GM21381 (cell line): ENCODE results near the gene EN2.

ENCODE experiments used
- ATAC-seq: cut with Tn5 transposase; IDR thresholded peaks from one replicate; pipeline ENCODE4 v1.9.1; 2021; ENCODE audit warnings: mild to moderate bottlenecking, moderate library complexity; ENCODE audit not compliant: unreplicated experiment

EN2 gene

DNA sequence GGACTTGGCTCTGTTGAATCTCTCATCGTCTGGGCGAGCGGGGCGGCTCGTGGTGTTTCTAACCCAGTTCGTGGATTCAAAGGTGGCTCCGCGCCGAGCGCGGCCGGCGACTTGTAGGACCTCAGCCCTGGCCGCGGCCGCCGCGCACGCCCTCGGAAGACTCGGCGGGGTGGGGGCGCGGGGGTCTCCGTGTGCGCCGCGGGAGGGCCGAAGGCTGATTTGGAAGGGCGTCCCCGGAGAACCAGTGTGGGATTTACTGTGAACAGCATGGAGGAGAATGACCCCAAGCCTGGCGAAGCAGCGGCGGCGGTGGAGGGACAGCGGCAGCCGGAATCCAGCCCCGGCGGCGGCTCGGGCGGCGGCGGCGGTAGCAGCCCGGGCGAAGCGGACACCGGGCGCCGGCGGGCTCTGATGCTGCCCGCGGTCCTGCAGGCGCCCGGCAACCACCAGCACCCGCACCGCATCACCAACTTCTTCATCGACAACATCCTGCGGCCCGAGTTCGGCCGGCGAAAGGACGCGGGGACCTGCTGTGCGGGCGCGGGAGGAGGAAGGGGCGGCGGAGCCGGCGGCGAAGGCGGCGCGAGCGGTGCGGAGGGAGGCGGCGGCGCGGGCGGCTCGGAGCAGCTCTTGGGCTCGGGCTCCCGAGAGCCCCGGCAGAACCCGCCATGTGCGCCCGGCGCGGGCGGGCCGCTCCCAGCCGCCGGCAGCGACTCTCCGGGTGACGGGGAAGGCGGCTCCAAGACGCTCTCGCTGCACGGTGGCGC is at the start of gene EN2:
TSS of gene EN2 (plus strand) at position 19 of the 767 bp plus-strand sequence. CDS start at position 268, 249 bp downstream.
- no peak for ATAC-seq

DNA sequence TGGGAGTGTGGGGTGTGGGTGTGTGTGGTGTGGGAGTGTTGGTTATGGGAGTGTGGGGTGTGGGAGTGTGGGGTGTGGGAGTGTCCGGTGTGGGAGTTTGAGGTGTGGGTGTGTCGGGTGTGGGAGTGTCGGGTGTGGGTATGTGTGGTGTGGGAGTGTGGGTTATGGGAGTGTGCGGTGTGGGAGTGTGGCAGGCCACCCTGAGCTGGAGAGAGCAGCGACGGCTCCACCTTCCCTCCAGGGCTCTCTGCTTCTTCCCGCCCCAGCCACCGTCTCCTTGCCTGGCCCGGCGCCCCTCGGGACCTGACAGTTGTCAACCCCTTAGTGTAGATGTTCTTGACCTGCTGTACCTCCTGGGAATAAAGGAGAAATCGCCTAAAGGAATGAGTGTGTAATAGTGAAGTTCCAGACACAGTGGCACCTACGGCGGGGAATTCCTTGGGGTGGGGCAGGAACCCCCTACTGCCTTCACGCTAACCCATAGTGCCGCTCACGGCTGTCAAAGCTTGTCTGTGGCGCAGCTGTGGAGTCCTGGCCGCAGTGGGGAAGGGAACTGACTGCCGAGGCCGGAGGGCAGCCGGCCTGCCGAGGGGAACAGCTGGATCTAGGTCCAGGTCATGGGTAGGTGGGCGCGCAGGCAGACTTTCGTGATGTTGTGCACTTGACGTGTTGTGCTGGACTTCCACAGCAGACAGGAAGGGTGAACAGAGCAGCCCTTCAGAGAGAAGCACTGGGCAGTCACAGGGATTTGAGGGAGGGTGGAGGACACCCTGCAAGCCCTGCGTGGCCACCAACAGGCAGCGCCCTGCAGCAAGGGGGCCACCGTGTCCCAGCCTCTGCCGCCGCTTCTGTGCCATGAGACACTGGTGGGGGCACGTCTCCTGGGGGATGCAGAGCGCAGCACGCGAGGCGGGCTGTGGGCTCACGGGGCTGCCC is 49.0 kb upstream of the EN2 start:
- ATAC-seq: no peak

DNA sequence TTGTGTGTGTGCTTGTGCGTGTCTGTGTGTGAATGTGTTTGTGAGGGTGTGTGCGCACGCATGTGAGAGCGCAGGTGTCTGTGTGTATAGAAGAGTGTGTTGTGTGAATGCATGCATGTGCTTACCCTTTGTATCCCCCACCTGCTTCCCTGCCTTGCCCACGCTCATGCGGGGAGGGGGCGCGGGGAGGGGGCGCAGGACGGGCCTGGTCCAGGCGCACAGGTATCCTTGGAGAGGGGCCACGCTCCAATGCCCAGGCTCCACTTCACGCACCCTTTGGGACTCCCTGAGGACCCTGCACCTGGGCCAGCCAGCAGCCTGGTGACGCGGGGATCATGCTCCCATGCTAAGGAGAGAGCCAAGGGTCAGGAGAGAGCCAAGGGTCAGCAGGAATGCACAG is 47.9 kb upstream of the EN2 start:
- no peak for ATAC-seq

DNA sequence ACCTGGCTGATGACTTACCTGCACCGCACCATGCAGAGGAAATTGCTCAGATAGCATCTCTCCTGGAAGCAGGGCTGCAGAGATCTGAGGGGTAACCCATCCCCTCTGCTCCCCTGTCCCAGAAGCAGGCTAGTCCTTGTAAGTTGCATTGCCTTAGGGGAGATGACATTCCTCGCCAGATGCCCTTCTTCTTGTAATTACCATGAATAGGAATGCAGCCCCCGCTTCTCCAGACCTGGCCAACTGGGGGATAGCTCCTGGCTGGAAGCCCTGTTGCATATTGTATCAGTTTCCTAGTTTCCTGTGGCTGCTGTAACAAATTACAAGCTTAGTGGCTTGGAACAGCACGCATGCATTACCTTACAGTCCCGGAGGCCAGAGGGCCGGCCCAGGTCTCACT is 47.5 kb upstream of the EN2 start:
- no peak for ATAC-seq

DNA sequence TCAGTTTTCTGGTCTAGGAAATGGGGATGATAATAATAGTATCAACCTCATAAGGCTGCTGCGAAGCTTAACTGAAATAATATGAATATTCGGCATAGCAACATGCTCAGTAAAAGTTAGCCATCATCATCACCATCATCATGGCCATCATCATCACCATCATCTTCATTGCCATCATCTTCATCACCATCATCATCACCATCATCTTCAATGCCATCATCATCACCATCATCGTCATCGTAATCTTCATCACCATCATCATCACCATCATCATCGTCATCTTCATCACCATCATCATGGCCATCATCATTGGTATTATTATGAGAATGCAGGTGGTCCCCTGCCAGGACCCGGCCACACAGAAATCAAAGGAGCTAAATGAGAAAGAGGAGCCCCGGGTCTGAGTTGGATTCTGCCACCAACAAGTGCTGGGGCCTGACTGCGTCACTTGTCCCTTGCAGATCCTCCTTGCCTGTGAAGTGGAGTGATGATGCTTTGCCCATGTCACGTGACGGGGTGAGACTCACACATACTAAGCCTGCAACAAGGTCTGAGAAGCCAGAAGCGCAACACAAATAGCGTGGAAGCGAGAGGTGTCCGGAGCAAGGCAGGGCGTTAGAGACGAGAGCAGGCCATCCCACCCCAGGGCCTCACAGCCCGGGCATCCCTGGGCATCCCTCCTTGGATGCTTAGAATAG is 46.1 kb upstream of the EN2 start:
- no peak for ATAC-seq

DNA sequence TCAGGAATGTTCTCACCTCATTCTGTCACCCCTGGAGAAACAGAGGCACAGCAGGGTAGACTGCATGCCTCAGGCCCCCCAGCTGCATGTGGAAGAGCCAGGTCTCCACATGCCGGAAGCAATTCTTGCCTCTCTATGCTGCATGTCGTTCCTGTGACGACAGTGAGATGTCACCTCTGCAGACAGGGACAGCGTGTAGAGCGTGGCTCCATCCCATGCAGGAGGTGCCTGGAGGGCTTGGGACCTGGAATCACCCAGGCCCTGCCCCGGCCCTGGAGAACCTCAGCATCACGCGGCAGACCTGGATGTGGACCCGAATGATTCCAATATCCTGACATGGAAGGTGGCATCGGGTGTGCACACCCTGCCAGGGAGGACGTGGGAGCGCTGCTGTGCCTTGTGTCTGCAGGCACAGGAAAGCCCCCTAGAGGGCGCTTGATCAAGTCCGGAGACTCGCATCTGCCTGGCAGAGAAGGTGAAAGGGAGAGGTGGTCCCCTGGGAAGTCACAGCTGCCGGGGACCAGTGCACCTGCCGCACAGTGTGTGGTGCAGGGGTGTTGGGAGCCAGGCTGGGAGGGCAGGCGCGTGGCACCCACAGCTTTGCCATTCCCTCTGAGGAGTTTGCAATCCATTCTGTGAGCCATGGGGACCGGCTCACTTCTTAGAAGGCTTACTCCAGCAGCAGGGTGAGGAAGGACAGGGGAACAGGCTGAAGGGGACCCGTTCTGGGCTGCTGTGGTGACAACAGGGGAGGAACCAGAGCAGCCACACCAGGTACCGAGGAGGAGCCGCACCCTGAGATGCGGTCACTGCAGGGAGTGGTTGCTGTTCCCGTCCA is 45.3 kb upstream of the EN2 start:
- ATAC-seq: peak; percentile 88

DNA sequence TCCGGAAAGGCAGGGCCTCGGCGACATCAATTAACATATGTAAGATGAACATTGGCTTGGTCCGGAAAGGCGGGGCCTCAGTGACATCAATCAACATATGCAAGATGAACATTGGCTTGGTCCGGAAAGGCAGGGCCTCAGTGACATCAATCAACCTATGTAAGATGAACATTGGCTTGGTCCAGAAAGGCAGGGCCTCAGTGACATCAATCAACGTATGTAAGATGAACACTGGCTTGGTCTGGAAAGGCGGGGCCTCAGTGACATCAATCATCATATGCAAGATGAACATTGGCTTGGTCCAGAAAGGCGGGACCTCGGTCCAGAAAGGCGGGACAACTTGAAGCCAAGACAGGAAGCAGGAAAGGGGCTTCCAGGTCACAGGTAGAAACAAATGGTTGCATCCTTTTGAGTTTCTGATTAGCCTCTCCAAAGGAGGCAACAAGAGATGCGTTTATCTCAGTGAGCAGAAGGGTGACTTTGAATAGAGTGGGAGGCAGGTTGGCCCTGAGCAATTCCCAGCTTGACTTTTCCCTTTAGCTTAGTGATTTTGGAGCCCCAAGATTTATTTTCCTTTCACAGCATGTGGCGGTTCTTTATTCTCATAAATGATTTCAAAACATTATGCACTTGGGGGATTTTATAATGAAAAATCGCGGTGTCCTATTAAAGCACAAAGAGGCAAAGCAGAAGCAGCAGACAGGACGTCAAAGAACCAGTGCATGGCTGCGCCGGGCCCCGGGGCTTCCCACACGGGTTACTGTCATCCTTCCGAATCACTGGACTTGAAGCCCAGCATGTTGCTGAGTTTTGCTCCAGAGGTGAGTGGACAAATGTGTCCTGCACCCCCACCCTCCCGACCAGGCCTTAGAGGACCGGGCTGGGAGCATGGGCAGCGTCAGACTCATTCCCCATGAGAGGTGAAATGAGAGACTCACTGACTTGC is 43.1 kb upstream of the EN2 start:
- no peak for ATAC-seq

DNA sequence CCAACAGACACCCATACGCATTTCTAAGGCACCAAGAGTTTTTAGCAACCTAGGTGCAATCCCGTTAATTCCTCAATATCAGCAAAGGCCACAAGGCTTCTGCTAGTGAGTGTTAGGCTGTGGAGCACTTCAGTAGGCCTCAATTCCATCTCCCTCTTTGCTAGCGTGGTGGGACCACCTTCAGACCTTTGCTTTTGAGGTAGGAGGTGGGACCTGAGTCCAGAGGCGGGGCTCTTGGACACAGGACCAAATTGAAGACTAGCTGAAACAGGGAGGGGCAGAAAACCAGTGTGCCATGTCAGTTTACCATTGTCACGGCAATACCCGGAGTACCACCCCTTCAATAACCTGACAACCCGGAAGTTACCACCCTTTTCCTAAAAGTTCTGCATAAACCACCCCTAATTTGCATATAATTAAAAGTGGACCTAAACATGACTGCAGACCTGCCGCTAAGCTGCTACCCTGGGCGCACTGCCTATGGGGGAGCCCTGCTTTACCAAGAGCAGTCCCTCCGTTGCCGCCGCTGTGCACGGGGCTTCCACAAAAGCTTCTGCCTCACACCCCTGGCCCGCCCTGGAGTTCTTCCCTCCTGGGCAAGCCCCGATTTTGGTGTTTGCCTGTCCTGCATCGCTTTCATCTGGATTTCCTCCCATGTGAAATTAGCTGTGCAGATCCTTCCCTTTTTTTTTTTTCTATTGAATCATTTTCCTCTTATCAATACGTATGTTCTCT is 41.1 kb upstream of the EN2 start:
- ATAC-seq: no peak

DNA sequence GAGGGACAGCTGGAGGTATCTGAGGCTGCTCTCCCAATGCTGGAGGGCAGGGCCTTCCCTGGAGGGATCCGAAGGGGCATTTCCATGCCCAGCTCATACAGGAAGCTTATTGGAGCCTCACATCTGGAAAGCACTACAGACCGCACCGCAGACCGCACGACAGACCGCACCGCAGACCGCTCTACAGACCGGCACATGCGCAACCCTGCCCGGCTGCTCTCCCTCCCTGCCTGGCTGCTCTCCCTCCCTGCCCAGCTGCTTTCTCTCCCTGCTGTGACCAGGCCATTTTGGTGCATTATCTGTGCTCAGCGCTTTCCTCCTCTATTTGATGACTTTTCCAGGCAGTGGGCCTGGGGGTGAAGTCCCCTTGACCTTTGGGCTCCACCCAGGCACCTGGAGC is 39.6 kb upstream of the EN2 start:
- no peak for ATAC-seq

DNA sequence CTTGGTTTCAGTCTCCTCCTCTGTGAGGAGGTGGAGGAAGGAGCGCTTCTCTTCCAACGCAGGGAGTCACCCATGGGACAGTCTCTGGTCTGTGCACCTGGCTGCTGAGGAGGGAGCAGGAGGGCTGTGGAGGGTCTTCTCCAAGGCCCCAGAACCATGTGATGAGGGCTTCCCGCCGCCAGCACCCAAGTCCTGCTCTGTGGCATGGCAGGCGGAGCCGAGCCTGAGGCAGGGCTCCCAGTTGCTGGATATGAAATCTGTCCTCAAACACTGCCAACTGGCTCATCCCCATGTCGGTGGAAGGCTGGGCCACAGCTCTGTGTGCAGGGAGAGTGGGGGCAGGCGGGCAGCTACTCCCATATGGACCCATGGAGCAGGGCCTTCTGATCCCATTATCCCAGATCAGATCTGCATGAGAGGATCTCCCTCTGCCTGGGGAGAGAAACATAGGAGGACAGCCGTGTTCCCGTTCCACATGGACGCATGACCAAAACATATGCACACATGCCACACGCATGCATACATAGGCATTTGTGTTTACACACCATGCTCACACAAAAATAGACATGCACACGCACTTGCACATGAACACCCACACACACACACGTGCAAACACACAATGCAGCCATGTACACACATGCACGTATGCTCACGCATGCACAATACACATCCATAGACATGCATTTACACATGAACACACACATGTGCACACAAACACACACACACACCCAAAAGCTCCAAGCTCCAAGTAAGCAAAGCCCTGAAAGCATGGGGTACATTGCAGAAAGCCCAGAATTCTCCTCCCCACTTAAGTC is 38.8 kb upstream of the EN2 start:
- ATAC-seq: no peak

DNA sequence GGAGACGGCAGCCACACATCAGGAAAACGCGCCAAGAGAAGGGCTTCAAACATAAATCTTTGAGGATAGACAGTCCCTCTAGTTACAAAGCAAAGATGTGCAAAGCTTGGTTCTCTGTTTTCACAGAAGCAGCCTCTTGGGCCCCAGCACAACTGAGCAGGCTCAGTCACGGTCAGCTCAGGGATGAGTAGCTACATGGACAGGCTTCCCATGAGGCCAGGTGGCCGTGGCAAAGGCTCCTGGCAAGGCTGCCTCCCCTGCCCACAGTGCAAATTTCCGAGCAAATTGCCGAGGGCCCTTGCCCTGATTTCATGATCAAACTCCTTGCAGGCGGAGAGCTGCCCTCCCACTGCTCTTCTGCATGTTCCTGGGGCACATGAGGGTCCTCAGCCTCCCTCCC is 37.8 kb upstream of the EN2 start:
- no peak for ATAC-seq

DNA sequence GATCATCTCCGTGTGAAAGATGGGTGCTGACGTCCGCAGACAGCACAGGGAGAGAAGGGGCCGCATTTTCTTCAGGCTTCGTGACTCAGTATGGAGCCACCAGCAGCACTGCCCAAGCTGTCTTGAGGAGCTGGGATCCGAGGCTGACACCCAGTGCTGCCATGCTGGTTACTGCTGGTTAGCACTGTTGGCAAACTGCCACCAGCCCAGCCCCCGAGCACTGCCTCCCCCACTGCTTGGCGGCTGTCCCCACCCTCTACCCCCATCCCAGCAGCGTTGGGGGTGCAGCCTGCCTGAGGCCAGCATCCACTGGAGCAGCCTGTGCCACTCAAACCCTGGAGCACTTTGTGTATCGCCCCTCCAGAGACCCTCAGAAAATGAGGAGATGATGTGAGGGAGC is 35.8 kb upstream of the EN2 start:
- ATAC-seq: no peak

DNA sequence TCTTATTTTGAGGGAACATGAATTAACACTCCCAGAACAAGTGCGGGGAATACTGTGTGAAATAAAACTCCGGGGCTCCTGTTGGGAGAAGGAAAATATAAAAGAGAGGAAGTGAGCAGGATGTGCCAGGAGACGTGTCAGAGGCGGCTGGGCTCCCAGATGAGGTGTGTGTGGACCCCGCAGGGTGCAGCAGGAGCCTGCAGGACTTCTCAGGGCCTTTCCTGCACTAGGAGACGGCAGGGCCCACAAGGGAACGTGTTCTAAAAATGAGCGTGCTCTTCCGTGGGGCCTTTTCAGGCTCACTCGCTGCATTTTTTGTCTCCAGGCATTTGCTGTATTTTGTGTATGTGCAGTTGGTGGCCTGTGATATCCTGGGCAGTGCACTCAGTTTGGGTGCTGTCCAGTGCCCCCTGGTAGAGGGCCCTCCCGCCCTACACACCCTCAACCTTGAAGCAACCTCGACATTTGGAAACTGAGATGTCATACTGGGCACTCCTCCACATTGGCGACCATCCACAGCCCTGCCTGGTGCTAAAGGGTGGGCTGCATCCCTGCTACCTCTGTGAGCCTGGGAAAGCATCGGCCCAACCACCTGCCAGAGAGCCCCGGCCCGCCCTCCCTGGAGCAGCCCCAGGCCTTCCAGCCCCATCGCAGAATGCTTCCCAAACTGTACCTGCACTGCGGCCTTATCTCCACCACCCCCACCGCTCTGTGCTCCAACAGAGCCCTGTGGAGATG is 35.2 kb upstream of the EN2 start:
- no peak for ATAC-seq

DNA sequence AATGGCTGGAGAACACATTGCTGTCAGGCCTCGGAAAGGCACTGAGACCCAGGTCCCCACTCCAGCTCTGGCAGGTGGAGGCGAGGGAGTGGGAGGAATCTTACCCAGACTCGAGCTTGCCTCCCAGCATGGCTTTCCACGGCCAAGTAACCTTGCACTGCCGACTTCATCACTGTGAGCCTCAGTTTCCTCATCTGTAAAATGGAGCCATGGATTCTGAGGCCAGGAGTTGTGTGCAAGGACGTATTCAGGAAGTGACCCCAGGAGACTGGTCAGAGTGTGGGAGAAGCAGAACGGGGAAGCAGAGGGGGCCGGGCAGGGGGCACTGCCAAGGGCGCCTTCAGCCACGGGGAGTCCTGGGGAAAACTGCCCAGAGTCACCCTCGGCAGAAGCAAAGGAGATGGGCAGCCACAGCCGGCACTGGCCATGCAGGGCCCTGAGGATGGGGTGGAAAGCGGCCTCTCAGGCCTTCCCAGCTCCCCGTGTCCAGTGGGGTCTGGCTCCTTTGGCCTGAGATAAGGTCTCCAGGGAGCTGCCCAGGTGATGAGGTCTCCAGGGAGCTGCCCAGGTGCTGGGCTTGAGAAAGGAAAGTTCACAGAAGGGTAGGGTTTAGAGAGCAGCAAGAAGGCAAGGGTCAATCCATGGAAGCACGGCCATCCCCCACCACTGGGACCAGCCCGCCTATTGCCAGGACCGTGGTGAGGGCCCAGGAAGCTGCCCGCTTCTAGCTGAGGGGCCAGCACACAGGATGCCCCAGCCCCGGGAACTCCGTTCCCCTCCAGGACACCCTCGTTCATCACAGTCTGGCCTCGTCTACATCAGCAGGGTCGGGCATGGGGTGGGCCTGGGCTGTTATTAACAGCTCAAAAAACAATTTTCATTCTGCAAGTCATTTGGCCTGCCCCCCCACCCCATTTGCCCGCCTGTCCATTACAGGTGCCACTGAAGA is 34.3 kb upstream of the EN2 start:
- no peak for ATAC-seq

DNA sequence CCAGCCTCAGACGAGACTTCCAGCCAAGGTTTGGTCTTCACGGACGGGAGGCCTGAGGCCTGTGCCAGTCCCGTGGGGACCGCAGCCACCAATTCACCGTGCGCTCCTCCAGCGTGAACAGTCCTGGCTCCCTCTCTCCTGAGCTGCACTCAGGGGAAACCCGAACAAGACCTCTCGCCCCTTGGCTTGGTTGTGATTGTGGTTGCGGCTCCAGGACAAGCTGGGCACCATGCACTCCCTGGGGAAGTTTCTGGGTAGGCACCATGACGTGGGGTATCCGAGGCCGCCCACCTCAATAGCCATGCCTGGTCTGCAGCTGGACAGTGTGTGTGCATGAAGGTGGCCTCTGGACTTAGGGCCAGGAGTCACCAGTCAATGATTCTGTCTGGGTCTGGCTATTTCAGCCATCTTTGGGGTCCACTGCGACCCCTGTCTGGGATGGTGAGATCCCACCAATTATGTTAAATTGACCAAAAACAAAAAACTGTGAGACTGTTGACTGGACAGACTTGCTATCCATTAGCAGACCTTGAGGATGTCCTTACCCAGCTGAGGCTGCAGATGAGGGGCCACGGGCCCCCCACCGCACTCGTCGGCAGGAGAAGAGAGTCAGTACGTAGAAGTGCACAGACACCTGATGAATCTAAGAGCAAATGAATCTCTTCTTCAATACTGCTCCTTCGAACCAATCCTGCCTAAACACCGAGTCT is 33.5 kb upstream of the EN2 start:
- no peak for ATAC-seq

DNA sequence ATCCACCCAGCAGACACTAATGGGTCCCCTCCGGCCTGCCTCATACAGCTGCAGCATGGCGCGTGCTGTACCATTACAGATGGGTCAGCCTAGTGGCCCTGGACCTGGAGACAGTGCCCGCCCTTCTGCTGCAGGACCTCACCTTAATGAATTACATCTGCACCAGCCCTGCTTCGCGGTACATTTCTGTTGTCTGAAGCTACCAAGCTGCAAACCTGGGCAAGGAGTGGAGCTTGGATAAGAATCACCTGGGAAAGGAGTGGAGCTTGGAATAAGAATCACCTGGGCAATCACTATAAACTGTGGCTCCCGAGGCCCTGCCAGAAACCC is 33.0 kb upstream of the EN2 start:
- no peak for ATAC-seq
